H9 (cell line): ENCODE data around the gene SKAP1. TPM values are rescaled to one million over a fixed set of nuclear protein-coding genes. Genes with fewer than 3 reads are reported as not detected.

ENCODE experiments used
- DNase-seq: peaks from one replicate; pipeline ENCODE4 v3.0.0-alpha.2; 2017
- H2AFZ ChIP-seq: one replicate; pipeline ENCODE4 v1.6.1; 2013; ENCODE audit warnings: mild to moderate bottlenecking, low read length, control low read depth, moderate library complexity
- H2AK5ac ChIP-seq: 2 replicates; pipeline ENCODE4 v1.6.1; 2013; ENCODE audit warnings: low read length, control low read depth, mixed read lengths; ENCODE audit not compliant: insufficient read length
- H2BK120ac ChIP-seq: one replicate; pipeline ENCODE4 v1.6.1; 2013; ENCODE audit warnings: low read depth, mild to moderate bottlenecking, low read length, control low read depth, inconsistent platforms; ENCODE audit not compliant: poor library complexity, severe bottlenecking
- H2BK12ac ChIP-seq: 2 replicates; pipeline ENCODE4 v1.6.1; 2013; ENCODE audit warnings: low read length, control low read depth, mixed read lengths, low read depth; ENCODE audit not compliant: insufficient read length
- H2BK15ac ChIP-seq: 2 replicates; pipeline ENCODE4 v1.6.1; 2013; ENCODE audit warnings: low read depth, low read length, control low read depth
- H2BK20ac ChIP-seq: one replicate; pipeline ENCODE4 v1.6.1; 2013; ENCODE audit warnings: low read depth, mild to moderate bottlenecking, low read length, control low read depth, inconsistent platforms; ENCODE audit not compliant: poor library complexity, severe bottlenecking
- H2BK5ac ChIP-seq: 2 replicates; pipeline ENCODE4 v1.6.1; 2013; ENCODE audit warnings: low read length, control low read depth, mixed read lengths; ENCODE audit not compliant: insufficient read length
- H3K14ac ChIP-seq: 2 replicates; pipeline ENCODE4 v1.6.1; 2013; ENCODE audit warnings: low read length, control low read depth; ENCODE audit not compliant: insufficient read depth
- H3K18ac ChIP-seq: 2 replicates; pipeline ENCODE4 v1.6.1; 2013; ENCODE audit warnings: low read depth, mild to moderate bottlenecking, mixed read lengths, low read length, control low read depth; ENCODE audit not compliant: insufficient read length
- H3K23ac ChIP-seq: 2 replicates; pipeline ENCODE4 v1.6.1; 2013; ENCODE audit warnings: low read length, control low read depth, mixed read lengths, low read depth; ENCODE audit not compliant: insufficient read length
- H3K23me2 ChIP-seq: 2 replicates; pipeline ENCODE4 v1.6.1; 2013; ENCODE audit warnings: low read depth, mild to moderate bottlenecking, mixed read lengths, low read length, control low read depth; ENCODE audit not compliant: insufficient read length, poor library complexity, severe bottlenecking
- H3K27ac ChIP-seq: 2 replicates; pipeline ENCODE4 v1.5.1; 2013; ENCODE audit warnings: low read length, control low read depth, mixed read lengths, low read depth; ENCODE audit not compliant: insufficient read length
- H3K27me3 ChIP-seq: 2 replicates; pipeline ENCODE4 v1.6.1; 2013; ENCODE audit warnings: low read length, control low read depth, inconsistent platforms; ENCODE audit not compliant: insufficient read depth
- H3K4ac ChIP-seq: 2 replicates; pipeline ENCODE4 v1.6.1; 2013; ENCODE audit warnings: low read depth, mild to moderate bottlenecking, control low read depth, inconsistent platforms, low read length, moderate library complexity
- H3K4me1 ChIP-seq: 2 replicates; pipeline ENCODE4 v1.6.1; 2013; ENCODE audit warnings: low read length, control low read depth, inconsistent platforms; ENCODE audit not compliant: insufficient read depth
- H3K4me2 ChIP-seq: 2 replicates; pipeline ENCODE4 v1.6.1; 2013; ENCODE audit warnings: low read length, control low read depth, mixed read lengths; ENCODE audit not compliant: insufficient read length, insufficient read depth
- H3K56ac ChIP-seq: 2 replicates; pipeline ENCODE4 v1.6.1; 2013; ENCODE audit warnings: low read depth, mild to moderate bottlenecking, mixed read lengths, low read length, control low read depth; ENCODE audit not compliant: insufficient read length
- H3K79me1 ChIP-seq: 2 replicates; pipeline ENCODE4 v1.6.1; 2013; ENCODE audit warnings: low read depth, mild to moderate bottlenecking, moderate library complexity, low read length, control low read depth, inconsistent platforms; ENCODE audit not compliant: insufficient read depth, poor library complexity, severe bottlenecking
- H3K79me2 ChIP-seq: 2 replicates; pipeline ENCODE4 v1.6.1; 2013; ENCODE audit warnings: low read length, control low read depth, inconsistent platforms; ENCODE audit not compliant: insufficient read depth
- H3K9ac ChIP-seq: 2 replicates; pipeline ENCODE4 v1.6.1; 2013; ENCODE audit warnings: low read length, control low read depth, mixed read lengths; ENCODE audit not compliant: insufficient read length; ENCODE audit errors: extremely low read depth
- H3K9me3 ChIP-seq: one replicate; pipeline ENCODE4 v1.6.1; 2013; ENCODE audit warnings: low read depth, low read length, inconsistent platforms; ENCODE audit not compliant: control insufficient read depth
- H3T11ph ChIP-seq: one replicate; pipeline ENCODE4 v1.6.1; 2013; ENCODE audit warnings: mild to moderate bottlenecking, low read length, control low read depth, inconsistent platforms
- H4K20me1 ChIP-seq: one replicate; pipeline ENCODE4 v1.6.1; 2013; ENCODE audit not compliant: control insufficient read depth, insufficient read length, insufficient read depth
- H4K5ac ChIP-seq: 2 replicates; pipeline ENCODE4 v1.6.1; 2013; ENCODE audit warnings: low read depth, mild to moderate bottlenecking, mixed read lengths, low read length, control low read depth; ENCODE audit not compliant: insufficient read length
- H4K8ac ChIP-seq: replicated peaks from 2 replicates; pipeline ENCODE4 v1.6.1; 2013; ENCODE audit warnings: low read length, control low read depth, mixed read lengths, low read depth; ENCODE audit not compliant: insufficient read length
- H4K91ac ChIP-seq: 2 replicates; pipeline ENCODE4 v1.6.1; 2013; ENCODE audit warnings: low read depth, mild to moderate bottlenecking, moderate library complexity, mixed read lengths, low read length, control low read depth; ENCODE audit not compliant: insufficient read length
- H3K27ac Mint-ChIP-seq, 3 experiments: 2 replicates in 2 of 3; 3 replicates in 1 of 3; pipeline ENCODE4 v1.8.0; 2020 to 2021; ENCODE audit warnings: mixed read lengths in 3 of 3, mild to moderate bottlenecking in 1 of 3, moderate library complexity in 1 of 3
- H3K27me3 Mint-ChIP-seq: 2 replicates; pipeline ENCODE4 v1.8.0; 2021; ENCODE audit warnings: low read depth, mild to moderate bottlenecking, moderate library complexity, mixed read lengths
- H3K36me3 Mint-ChIP-seq, 3 experiments: 2 replicates in 2 of 3; 3 replicates in 1 of 3; pipeline ENCODE4 v1.8.0; 2020 to 2021; ENCODE audit warnings: low read depth in 3 of 3, mixed read lengths in 3 of 3; ENCODE audit not compliant: insufficient read depth in 1 of 3
- H3K4me1 Mint-ChIP-seq, 2 experiments: 2 replicates each; pipeline ENCODE4 v1.8.0; 2020; ENCODE audit warnings: mixed read lengths in 2 of 2
- H3K4me3 Mint-ChIP-seq, 2 experiments: 2 replicates in 1 of 2; 3 replicates in 1 of 2; pipeline ENCODE4 v1.8.0; 2020 to 2021; ENCODE audit warnings: mild to moderate bottlenecking in 2 of 2, mixed read lengths in 2 of 2, moderate library complexity in 1 of 2
- H3K9me3 Mint-ChIP-seq, 2 experiments: 2 replicates in 1 of 2; 3 replicates in 1 of 2; pipeline ENCODE4 v1.8.0; 2020; ENCODE audit warnings: mild to moderate bottlenecking in 2 of 2, mixed read lengths in 2 of 2, moderate library complexity in 1 of 2
- CTCF ChIP-seq: fragments of 200-600 bp; sonication (generic); conservative IDR thresholded peaks from 3 replicates; pipeline ENCODE4 v1.8.0; 2021; ENCODE audit warnings: antibody characterized with exemption, mild to moderate bottlenecking
- WGBS: extraction: QIAGEN DNeasy Blood & Tissue Kit; methylation state at CpG from one replicate; pipeline ENCODE4 v1.1.7; 2013; ENCODE audit warnings: missing lambda C conversion rate, low lambda C conversion rate, mixed read lengths; ENCODE audit not compliant: insufficient read length; ENCODE audit errors: extremely low coverage; 5-methylcytosine and 5-hydroxymethylcytosine counted together
- total RNA-seq: library from RNA; stranded (reverse); gene quantifications from 2 replicates; pipeline ENCODE4 v1.2.1, GENCODE V29; 2021

SKAP1 gene
- total RNA-seq, 1 experiment from 2014 or later = not detected

DNA sequence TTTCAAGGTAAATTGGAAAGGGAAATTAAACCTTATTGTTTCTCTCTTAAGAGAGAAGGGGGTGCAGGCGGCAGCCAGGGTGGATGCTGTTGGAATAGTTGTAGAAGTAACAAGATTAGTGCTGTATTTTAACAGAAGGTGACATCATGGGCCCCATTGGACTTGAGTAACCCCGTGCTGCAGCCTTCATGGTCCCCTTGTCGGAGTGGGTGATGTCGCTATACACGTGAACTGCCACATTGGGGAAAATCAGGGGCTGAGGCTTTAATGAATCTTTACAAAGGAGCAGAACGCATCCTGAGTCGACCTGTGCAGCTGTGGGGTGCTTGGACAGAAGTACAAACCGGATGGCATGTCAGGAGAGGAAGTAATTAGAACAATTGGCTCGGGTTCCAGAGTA is 319.3 kb downstream of the SKAP1 start:
- WGBS = no CpG with 5 or more reads among the region's 9 CpGs
- Histone ChIP-seq H4K91ac (no peak overlapping the region), H3K9me3 (no peaks in the 10 kb centered on the region), H3K14ac (no peak overlapping the region), H3K4me2 (no peak overlapping the region), H3K23ac (no peak overlapping the region), H4K8ac (no peak overlapping the region), H3K9ac (no peak overlapping the region), H3K79me2 (peaks cover 8% of the 10 kb centered on the region; the same call in 1 of the 2 replicates), H3K23me2 (peaks cover 3% of the 10 kb centered on the region), H2BK12ac (no peak overlapping the region), H3K18ac (no peak overlapping the region), H2AFZ (no peak overlapping the region), H4K20me1 (no peaks in the 10 kb centered on the region), H3T11ph (no peak overlapping the region), H3K56ac (no peak overlapping the region), H2BK120ac (no peak overlapping the region), H2BK15ac (no peak overlapping the region), H3K27me3 (no peaks in the 10 kb centered on the region), H2BK5ac (no peak overlapping the region), H3K27ac (no peak overlapping the region), H3K4me1 (peaks cover 4% of the 10 kb centered on the region; the same call in 1 of the 2 replicates), H2AK5ac (no peak overlapping the region), H2BK20ac (no peak overlapping the region), H4K5ac (no peak overlapping the region), H3K4ac (no peak overlapping the region), H3K79me1 (peaks cover 4% of the 10 kb centered on the region)
- no peak for DNase-seq
- Mint-ChIP-seq H3K4me3 (no peak overlapping the region), H3K4me1 (peaks cover 10% of the 10 kb centered on the region in 2 experiments), H3K27ac (peak overlapping the region in 1 of 3 experiments; percentile 29; a peak in 3 of 7 replicates), H3K36me3 (peaks cover 4 to 25% (median 24%) of the 10 kb centered on the region in 3 experiments; a peak in 6 of 7 replicates), H3K9me3 (no peaks in the 10 kb centered on the region), H3K27me3 (peaks cover 2% of the 10 kb centered on the region; the same call in 1 of the 2 replicates)
- TF ChIP-seq CTCF = no peak
